Gastrocnemius medialis (tissue), 4 donors: ENCODE results near the gene DIO1. TPM values are rescaled to one million over a fixed set of nuclear protein-coding genes. Genes with fewer than 3 reads are reported as not detected.

ENCODE experiments used
- ATAC-seq, 2 donors: fragments of 150-250 bp; one replicate each; pipeline ENCODE4 v1.9.1; 2016
- DNase-seq, 2 donors: peaks; one replicate each; pipeline ENCODE4 v3.0.0-alpha.2; 2019
- H3K27ac ChIP-seq, 4 donors: fragments of 200-600 bp; sonication (generic); 1 replicate in 1 of 4; 2 replicates in 3 of 4; pipeline ENCODE4 v1.5.1; 2016 to 2018; ENCODE audit warnings: mild to moderate bottlenecking in 2 of 4, moderate library complexity in 1 of 4
- H3K27me3 ChIP-seq, 3 donors: fragments of 200-600 bp; sonication (generic) in 2 of 3; 1 replicate in 1 of 3; 2 replicates in 2 of 3; pipeline versions ENCODE4 v1.5.1 to v1.6.0; 2016 to 2019; ENCODE audit warnings: mild to moderate bottlenecking in 1 of 3, moderate library complexity in 1 of 3
- H3K36me3 ChIP-seq, 2 donors: fragments of 200-600 bp; sonication (generic) in 1 of 2; one replicate each; pipeline ENCODE4 v1.5.1; 2017 to 2018
- H3K4me1 ChIP-seq, 2 donors: fragments of 200-600 bp; sonication (generic) in 1 of 2; one replicate each; pipeline ENCODE4 v1.5.1; 2016 to 2017; ENCODE audit warnings: mild to moderate bottlenecking in 2 of 2
- H3K4me3 ChIP-seq, 4 donors: fragments of 200-600 bp; sonication (generic) in 3 of 4; 1 replicate in 1 of 4; 2 replicates in 3 of 4; pipeline ENCODE4 v1.5.1; 2016 to 2019; ENCODE audit warnings: mild to moderate bottlenecking in 2 of 4
- H3K9me3 ChIP-seq, 3 donors: fragments of 200-600 bp; sonication (generic) in 2 of 3; 1 replicate in 1 of 3; 2 replicates in 2 of 3; pipeline ENCODE4 v1.5.1; 2016 to 2019
- POLR2A ChIP-seq, 2 donors: fragments of 450-650 bp; IDR thresholded peaks; one replicate each; pipeline ENCODE4 v1.6.1; 2017; ENCODE audit warnings: antibody characterized with exemption in 2 of 2, mild to moderate bottlenecking in 2 of 2, moderate library complexity in 2 of 2
- in situ Hi-C, 4 donors: fragments of 200-750 bp; cut with MboI; loops; one replicate each; pipeline versions ENCODE4 v1.15.0 to v1.8.0; 2017; ENCODE audit warnings: low sequenced_read_pairs in 4 of 4
- intact Hi-C: fragments of 100-400 bp; cut with DNase I; formaldehyde crosslinking; loops from one replicate; pipeline ENCODE4 v1.15.1; 2023; ENCODE audit warnings: low total_unique reads
- total RNA-seq, 4 donors: library from RNA; depleted of rRNA; stranded (reverse); fragments of >200 nt; gene quantifications; one replicate each; pipeline versions ENCODE4 v1.1.0 to v1.2.3, GENCODE V29; 2016
- TF ChIP-seq, protein P1 (sequence below), 5 experiments: fragments of 450-650 bp in 3 of 5; fragments of 200-600 bp in 2 of 5; sonication (generic) in 2 of 5; IDR thresholded peaks in 4 of 5; conservative IDR thresholded peaks in 1 of 5; 1 replicate in 4 of 5; 2 replicates in 1 of 5; pipeline ENCODE4 v1.5.1; 2016 to 2019; ENCODE audit warnings: antibody characterized with exemption in 5 of 5, mild to moderate bottlenecking in 3 of 5, moderate library complexity in 3 of 5

Gene DIO1
- total RNA-seq, 4 donors from 2014 or later, result not detected

GRCh38 chr1:53906121-53906520, 12.1 kb downstream of the DIO1 start:
- in situ Hi-C loops, result no loop called here
- no peaks in the 10 kb centered on the region for H3K4me1 ChIP-seq

DNA sequence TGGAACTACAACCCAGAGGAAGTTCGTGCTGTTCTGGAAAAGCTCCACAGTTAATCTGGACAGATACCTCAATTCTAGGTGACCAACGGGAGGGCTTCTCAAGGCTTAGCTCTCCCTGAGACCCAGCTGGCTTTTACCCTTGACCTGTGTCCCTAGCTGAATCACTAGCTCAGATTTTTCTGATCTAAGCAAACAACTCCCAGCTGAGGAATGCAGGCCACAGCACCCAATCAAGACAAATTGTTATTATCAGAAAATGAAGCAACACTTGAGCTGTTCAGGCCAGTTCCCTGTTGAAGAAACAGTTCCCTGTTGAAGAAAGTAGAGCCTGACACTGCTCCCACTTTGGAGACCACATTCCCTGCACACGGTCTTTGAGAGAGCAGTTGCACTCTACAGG, 16.0 kb downstream of the DIO1 start:
- no peaks in the 10 kb centered on the region for H3K4me1 ChIP-seq
- H3K4me3 ChIP-seq, result no peak overlapping the region
- H3K27ac ChIP-seq, result no peak overlapping the region
- no peaks in the 10 kb centered on the region for H3K27me3 ChIP-seq
- H3K9me3 ChIP-seq, result no peaks in the 10 kb centered on the region
- ATAC-seq (no peak), DNase-seq (no peak)
- no peaks in the 10 kb centered on the region for H3K36me3 ChIP-seq
- in situ Hi-C loops, result no loop called here
- no peak for TF ChIP-seq POLR2A (IDR thresholded peaks at IDR 0.05)
- TF ChIP-seq, protein P1, sequence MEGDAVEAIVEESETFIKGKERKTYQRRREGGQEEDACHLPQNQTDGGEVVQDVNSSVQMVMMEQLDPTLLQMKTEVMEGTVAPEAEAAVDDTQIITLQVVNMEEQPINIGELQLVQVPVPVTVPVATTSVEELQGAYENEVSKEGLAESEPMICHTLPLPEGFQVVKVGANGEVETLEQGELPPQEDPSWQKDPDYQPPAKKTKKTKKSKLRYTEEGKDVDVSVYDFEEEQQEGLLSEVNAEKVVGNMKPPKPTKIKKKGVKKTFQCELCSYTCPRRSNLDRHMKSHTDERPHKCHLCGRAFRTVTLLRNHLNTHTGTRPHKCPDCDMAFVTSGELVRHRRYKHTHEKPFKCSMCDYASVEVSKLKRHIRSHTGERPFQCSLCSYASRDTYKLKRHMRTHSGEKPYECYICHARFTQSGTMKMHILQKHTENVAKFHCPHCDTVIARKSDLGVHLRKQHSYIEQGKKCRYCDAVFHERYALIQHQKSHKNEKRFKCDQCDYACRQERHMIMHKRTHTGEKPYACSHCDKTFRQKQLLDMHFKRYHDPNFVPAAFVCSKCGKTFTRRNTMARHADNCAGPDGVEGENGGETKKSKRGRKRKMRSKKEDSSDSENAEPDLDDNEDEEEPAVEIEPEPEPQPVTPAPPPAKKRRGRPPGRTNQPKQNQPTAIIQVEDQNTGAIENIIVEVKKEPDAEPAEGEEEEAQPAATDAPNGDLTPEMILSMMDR (IDR thresholded peaks at IDR 0.05 in 4 of 5, conservative IDR thresholded peaks at IDR 0.05 in 1 of 5), result no peak
- intact Hi-C loops, result no loop called here

More at GRCh38 chr1:53906121-53906520, 12.1 kb downstream of the DIO1 start:
- Histone ChIP-seq H3K27me3 (no peaks in the 10 kb centered on the region), H3K9me3 (no peaks in the 10 kb centered on the region), H3K27ac (no peak overlapping the region), H3K36me3 (no peaks in the 10 kb centered on the region), H3K4me3 (no peak overlapping the region)
- TF ChIP-seq POLR2A (IDR thresholded peaks at IDR 0.05), result no peak
- TF ChIP-seq, protein P1 (IDR thresholded peaks at IDR 0.05 in 4 of 5, conservative IDR thresholded peaks at IDR 0.05 in 1 of 5), result no peak
- no peak for DNase-seq
- intact Hi-C loops, result no loop called here
- ATAC-seq, result no peak

- Histone ChIP-seq H3K27ac (no peak overlapping the region), H3K4me1 (no peaks in the 10 kb centered on the region), H3K36me3 (no peaks in the 10 kb centered on the region), H3K27me3 (no peaks in the 10 kb centered on the region), H3K9me3 (no peaks in the 10 kb centered on the region), H3K4me3 (no peak overlapping the region)
- TF ChIP-seq POLR2A (IDR thresholded peaks at IDR 0.05), result no peak
- TF ChIP-seq, protein P1 (IDR thresholded peaks at IDR 0.05 in 4 of 5, conservative IDR thresholded peaks at IDR 0.05 in 1 of 5), result no peak
- ATAC-seq, result no peak
- intact Hi-C loops, result no loop called here
- in situ Hi-C loops, result no loop called here
- no peak for DNase-seq
Observed at GRCh38 chr1:53911442-53911841, 17.5 kb downstream of the DIO1 start.

DNA sequence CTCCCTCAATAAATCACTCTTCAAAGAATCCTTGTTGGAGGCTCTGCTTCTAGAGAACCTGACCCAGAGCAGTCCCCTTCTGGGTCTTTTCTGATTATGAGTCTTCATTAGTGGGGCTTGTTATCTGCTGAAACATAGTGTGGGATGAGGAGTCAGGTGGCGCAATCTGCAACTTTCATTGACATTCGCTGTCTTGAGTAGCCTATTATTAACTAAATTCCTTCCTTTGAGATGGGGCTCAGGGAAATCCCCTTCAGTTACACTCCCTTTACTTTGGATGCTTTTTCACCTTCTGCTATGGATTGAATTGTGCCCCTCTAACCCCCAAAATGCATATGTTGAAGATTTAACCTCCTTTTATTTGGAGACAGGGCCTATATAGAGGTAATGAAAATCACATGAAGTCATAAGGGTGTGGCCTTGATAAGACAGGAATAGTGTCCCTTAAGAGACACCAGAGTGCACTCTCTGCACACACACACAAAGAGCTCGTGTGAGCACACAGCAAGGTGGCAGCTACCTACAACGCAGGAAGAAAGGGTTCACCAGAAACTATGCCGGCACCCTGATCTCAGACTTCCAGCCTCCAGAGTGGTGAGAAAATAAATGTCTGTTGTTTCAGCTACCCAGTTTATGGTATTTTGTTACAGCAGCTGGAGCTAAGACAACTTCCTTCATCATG, 19.5 kb downstream of the DIO1 start:
- Histone ChIP-seq H3K27ac (no peak overlapping the region), H3K4me1 (no peaks in the 10 kb centered on the region), H3K36me3 (no peaks in the 10 kb centered on the region), H3K27me3 (no peaks in the 10 kb centered on the region), H3K9me3 (no peaks in the 10 kb centered on the region), H3K4me3 (no peak overlapping the region)
- TF ChIP-seq POLR2A (IDR thresholded peaks at IDR 0.05), result no peak
- TF ChIP-seq, protein P1 (IDR thresholded peaks at IDR 0.05 in 4 of 5, conservative IDR thresholded peaks at IDR 0.05 in 1 of 5), result no peak
- in situ Hi-C loops, result no loop called here
- ATAC-seq, result no peak
- intact Hi-C loops, result no loop called here
- DNase-seq, result no peak

- DNase-seq (no peak), ATAC-seq (no peak)
- H3K9me3 ChIP-seq, result no peaks in the 10 kb centered on the region
- TF ChIP-seq, protein P1 (IDR thresholded peaks at IDR 0.05 in 4 of 5, conservative IDR thresholded peaks at IDR 0.05 in 1 of 5), result no peak
- TF ChIP-seq POLR2A (IDR thresholded peaks at IDR 0.05), result no peak
- no peak overlapping the region for H3K27ac ChIP-seq
- no peaks in the 10 kb centered on the region for H3K4me1 ChIP-seq
- intact Hi-C loops, result no loop called here
- no peak overlapping the region for H3K4me3 ChIP-seq
- in situ Hi-C loops, result no loop called here
- H3K27me3 ChIP-seq, result no peaks in the 10 kb centered on the region
- no peaks in the 10 kb centered on the region for H3K36me3 ChIP-seq
Observed at GRCh38 chr1:53918343-53918742, 24.4 kb downstream of the DIO1 start.
